Hematopoietic multipotent progenitor cell treated with erythropoietin and hydrocortisone succinate and interleukin-3 and kit ligand, for 17 days (in vitro differentiated cells): Measurements from ENCODE around the gene TMEM176B.

ENCODE experiments used
- DNase-seq: peaks from one replicate; pipeline ENCODE4 v3.0.0-alpha.2; 2015; ENCODE audit warnings: low spot score

Gene TMEM176B

GRCh38 chr7:150799741-150800580, at the start of gene TMEM176B:
Gene TMEM176B, minus strand, starts transcription at chr7:150800364. Its CDS starts 3,795 bp downstream, at chr7:150796569.
- DNase-seq: no peak

GRCh38 chr7:150849204-150849775, 49.1 kb upstream of the TMEM176B start:
- DNase-seq: no peak

- DNase-seq: no peak
Measured at GRCh38 chr7:150848561-150849115, 48.5 kb upstream of the TMEM176B start.

GRCh38 chr7:150848111-150848510, 47.9 kb upstream of the TMEM176B start:
- DNase-seq: no peak

- DNase-seq: no peak
Measured at GRCh38 chr7:150847536-150847935, 47.4 kb upstream of the TMEM176B start.

- DNase-seq: no peak
Measured at GRCh38 chr7:150846291-150847115, 46.3 kb upstream of the TMEM176B start.

- DNase-seq: no peak
Measured at GRCh38 chr7:150845421-150845861, 45.3 kb upstream of the TMEM176B start.

- no peak for DNase-seq
Measured at GRCh38 chr7:150842716-150843115, 42.6 kb upstream of the TMEM176B start.

- DNase-seq: no peak
Measured at GRCh38 chr7:150842018-150842417, 41.9 kb upstream of the TMEM176B start.

GRCh38 chr7:150838965-150839650, 38.9 kb upstream of the TMEM176B start:
- DNase-seq: no peak

GRCh38 chr7:150835702-150836280, 35.6 kb upstream of the TMEM176B start:
- no peak for DNase-seq

GRCh38 chr7:150835019-150835418, 34.9 kb upstream of the TMEM176B start:
- DNase-seq: no peak

GRCh38 chr7:150831851-150832250, 31.7 kb upstream of the TMEM176B start:
- no peak for DNase-seq

GRCh38 chr7:150830937-150831336, 30.8 kb upstream of the TMEM176B start:
- DNase-seq: no peak

- DNase-seq: no peak
Measured at GRCh38 chr7:150829426-150829825, 29.3 kb upstream of the TMEM176B start.

- no peak for DNase-seq
Measured at GRCh38 chr7:150828384-150828783, 28.2 kb upstream of the TMEM176B start.

GRCh38 chr7:150826061-150826849, 26.1 kb upstream of the TMEM176B start:
- no peak for DNase-seq

GRCh38 chr7:150824379-150825177, 24.4 kb upstream of the TMEM176B start:
- DNase-seq: no peak

GRCh38 chr7:150823484-150824126, 23.4 kb upstream of the TMEM176B start:
- DNase-seq: no peak
